ENCODE data around the gene KRR1. TPM values are rescaled to one million over a fixed set of nuclear protein-coding genes. Genes with fewer than 3 reads are reported as not detected.
"Not testable (repeated sequence)": the region's sequence is repeated elsewhere in the genome, so short reads cannot be mapped to it uniquely, and the experiment has no call there.

The KRR1 gene
- total RNA-seq, 2 experiments from 2014 or later = 71.0 to 73.1 TPM

DNA sequence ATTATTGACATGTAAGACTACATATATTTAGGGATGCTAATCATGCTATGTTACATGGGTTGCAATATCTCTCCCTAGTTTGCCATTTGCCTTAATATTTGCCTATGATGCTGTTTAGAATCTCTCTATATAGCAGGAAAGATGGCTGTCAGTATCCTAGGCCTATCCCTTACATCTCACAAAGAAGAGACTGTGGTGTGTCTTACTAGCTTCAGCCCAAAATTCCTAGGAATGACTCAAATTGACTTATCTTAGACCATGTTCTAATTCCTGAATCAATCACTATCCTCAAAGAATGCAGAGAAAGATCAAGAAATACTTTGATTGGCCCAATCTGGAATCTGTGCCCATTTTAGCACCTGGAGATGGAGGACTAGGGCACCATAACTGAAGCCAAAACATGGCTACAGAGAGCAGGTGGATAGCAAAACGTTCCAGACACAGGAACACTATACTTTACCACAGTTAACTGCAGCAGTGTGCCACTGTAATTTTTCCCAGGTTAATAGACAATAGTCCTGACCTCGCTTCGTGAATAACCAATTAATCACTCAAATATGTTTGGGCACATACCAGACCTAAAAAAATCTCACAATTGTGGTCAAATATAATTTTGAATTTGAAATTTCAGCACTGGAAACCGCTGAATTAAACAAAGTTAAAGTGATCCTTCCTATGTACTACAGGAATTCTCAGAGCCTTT is 63.6 kb downstream of the KRR1 start:
- no peaks in the 10 kb centered on the region for H3K4me1 Mint-ChIP-seq (ENCODE audit: low read depth)
- ChIA-PET POLR2A (no interaction called here), CTCF (no interaction called here)
- no peak for ATAC-seq
- no peak overlapping the region for H3K4me3 Mint-ChIP-seq
- DNase-seq = no peak
- peaks cover 6% of the 10 kb centered on the region for H3K27me3 Mint-ChIP-seq (ENCODE audit: low read depth)
- no peaks in the 10 kb centered on the region for H3K36me3 Mint-ChIP-seq (ENCODE audit: low read depth)
- H3K27ac Mint-ChIP-seq = no peak overlapping the region
- no peaks in the 10 kb centered on the region for H3K9me3 Mint-ChIP-seq (ENCODE audit: insufficient read depth)

DNA sequence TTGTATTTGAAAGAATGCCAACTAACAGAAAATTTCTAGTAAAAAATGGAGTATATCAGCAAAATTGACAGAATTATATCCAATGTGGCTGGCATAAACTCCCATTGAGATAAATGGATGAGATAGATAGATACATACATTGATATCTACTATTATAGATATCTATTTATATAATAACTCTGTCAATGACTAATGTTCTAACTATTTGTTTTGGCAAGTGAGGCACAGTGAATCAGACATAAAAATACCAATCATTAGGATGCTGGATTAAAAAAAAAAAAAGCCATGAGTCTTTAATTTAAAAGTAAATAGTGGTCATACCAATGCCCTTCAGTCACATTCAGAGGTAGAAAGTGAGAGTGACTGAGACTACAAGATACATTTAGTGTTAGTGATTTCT is 64.6 kb downstream of the KRR1 start:
- Mint-ChIP-seq H3K4me1 (ENCODE audit: low read depth) (no peaks in the 10 kb centered on the region), H3K36me3 (ENCODE audit: low read depth) (no peaks in the 10 kb centered on the region), H3K27me3 (ENCODE audit: low read depth) (peaks cover 6% of the 10 kb centered on the region), H3K9me3 (ENCODE audit: insufficient read depth) (no peaks in the 10 kb centered on the region), H3K4me3 (no peak overlapping the region), H3K27ac (no peak overlapping the region)
- ATAC-seq (no peak), DNase-seq (no peak)
- ChIA-PET POLR2A (no interaction called here), CTCF (interaction anchor here (1.3 kb wide), 2 partner anchors 9 to 37 kb away, joined by 3 to 5 read pairs; no protein-coding TSS in a partner anchor)

DNA sequence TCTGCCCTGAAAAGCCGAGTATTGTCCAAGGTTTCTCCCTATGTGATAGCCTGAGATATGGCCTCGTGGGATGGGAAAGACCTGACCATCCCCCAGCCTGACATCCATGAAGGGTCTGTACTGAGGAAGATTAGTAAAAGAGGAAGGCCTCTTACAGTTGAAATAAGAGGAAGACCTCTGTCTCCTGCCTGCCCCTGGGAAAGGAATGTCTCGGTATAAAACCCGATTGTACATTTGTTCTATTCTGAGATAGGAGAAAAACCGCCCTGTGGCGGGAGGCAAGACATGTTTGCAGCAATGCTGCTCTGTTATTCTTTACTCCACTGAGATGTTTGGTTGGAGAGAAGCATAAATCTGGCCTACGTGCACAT is 66.3 kb downstream of the KRR1 start:
- H3K4me3 Mint-ChIP-seq; H3K9me3 Mint-ChIP-seq (ENCODE audit: insufficient read depth); ATAC-seq; DNase-seq; H3K27ac Mint-ChIP-seq; H3K27me3 Mint-ChIP-seq (ENCODE audit: low read depth); POLR2A ChIA-PET; H3K4me1 Mint-ChIP-seq (ENCODE audit: low read depth); H3K36me3 Mint-ChIP-seq (ENCODE audit: low read depth): not testable (repeated sequence)
- CTCF ChIA-PET = interaction anchor here (1.0 kb wide), 1 partner anchor 442 kb away, joined by 3 read pairs; no protein-coding TSS in a partner anchor

DNA sequence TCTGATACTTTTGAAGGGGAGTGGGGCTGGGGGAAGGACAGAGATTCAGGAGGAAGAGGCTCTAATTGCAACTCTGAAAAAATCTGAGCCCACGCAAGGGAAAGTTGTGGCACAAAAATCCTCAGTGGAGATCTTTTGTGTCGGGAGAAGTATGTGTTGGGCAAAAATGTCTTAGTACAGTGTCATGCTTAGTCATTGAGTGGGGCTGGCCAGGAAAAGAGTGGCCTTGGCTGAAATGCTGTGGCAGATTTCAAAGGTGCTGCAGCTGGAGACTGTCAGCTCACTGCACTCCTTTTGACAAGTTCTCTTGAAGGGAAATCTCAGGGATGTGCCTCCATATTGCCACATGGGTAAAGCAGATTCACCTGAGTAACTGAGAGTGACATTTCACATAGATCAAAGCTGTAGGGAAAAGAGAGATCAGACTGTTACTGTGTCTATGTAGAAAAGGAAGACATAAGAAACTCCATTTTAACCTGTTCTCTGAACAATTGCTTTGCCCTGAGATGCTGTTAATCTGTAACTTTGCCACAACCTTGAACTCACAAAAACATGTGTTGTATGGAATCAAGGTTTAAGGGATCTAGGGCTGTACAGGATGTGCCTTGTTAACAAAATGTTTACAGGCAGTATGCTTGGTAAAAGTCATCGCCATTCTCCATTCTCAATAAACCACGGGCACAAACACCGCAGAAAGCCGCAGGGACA is 66.8 kb downstream of the KRR1 start:
- no peak for DNase-seq

DNA sequence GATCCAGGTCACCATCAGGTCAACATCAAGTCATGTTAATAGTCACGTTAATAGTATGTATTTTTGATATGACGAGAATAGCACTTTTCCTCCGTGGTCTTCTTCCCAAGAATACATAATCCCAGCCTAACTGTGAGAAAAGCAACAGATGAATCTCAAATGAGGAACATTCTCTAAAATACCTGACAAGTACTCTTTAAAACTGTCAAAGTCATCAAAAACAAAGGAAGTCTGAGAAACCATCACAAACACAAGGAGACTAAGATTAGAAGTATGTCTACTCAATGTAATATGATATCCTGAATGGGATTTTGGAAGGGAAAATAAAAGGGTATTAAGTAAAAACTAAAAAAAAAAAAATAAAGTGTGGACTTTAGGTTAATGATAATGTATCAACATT is 67.7 kb downstream of the KRR1 start:
- ChIA-PET POLR2A (no interaction called here), CTCF (no interaction called here)
- DNase-seq = no peak
- Mint-ChIP-seq H3K9me3 (ENCODE audit: insufficient read depth) (no peaks in the 10 kb centered on the region), H3K4me1 (ENCODE audit: low read depth) (peaks cover 3% of the 10 kb centered on the region), H3K4me3 (no peak overlapping the region), H3K27me3 (ENCODE audit: low read depth) (peaks cover 5% of the 10 kb centered on the region), H3K36me3 (ENCODE audit: low read depth) (peaks cover 4% of the 10 kb centered on the region), H3K27ac (no peak overlapping the region)
- ATAC-seq = no peak

More for the DNA sequence above, 66.8 kb downstream of the KRR1 start:
- H3K27me3 Mint-ChIP-seq (ENCODE audit: low read depth) = peaks cover 5% of the 10 kb centered on the region
- no peaks in the 10 kb centered on the region for H3K9me3 Mint-ChIP-seq (ENCODE audit: insufficient read depth)
- no peak overlapping the region for H3K27ac Mint-ChIP-seq
- peaks cover 4% of the 10 kb centered on the region for H3K36me3 Mint-ChIP-seq (ENCODE audit: low read depth)
- CTCF ChIA-PET = no interaction called here
- H3K4me3 Mint-ChIP-seq = no peak overlapping the region
- POLR2A ChIA-PET = no interaction called here
- no peaks in the 10 kb centered on the region for H3K4me1 Mint-ChIP-seq (ENCODE audit: low read depth)
- ATAC-seq = no peak

DNA sequence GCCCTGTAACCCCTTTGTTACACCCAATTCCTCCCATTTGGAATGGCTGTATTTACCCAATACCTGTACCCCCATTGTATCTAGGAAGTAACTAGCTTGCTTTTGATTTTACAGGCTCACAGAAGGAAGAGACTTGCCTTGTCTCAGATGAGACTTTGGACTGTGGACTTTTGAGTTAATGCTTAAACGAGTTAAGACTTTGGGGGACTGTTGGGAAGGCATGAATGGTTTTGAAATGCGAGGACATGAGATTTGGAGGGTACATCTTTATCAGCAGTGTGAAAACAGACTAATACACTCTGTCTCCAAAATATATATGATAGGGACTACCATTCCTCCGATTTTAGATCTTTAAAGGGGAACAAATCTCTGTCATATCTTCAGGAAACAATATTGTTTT is 69.0 kb downstream of the KRR1 start:
- CTCF ChIA-PET = interaction anchor here (1.3 to 1.4 kb wide), 2 partner anchors 41 to 43 kb away, joined by 4 to 5 read pairs; no protein-coding TSS in a partner anchor
- not testable (repeated sequence) for H3K4me3 Mint-ChIP-seq; H3K27me3 Mint-ChIP-seq (ENCODE audit: low read depth); ATAC-seq; H3K36me3 Mint-ChIP-seq (ENCODE audit: low read depth); H3K27ac Mint-ChIP-seq; H3K9me3 Mint-ChIP-seq (ENCODE audit: insufficient read depth); DNase-seq
- peaks cover 14% of the 10 kb centered on the region for H3K4me1 Mint-ChIP-seq (ENCODE audit: low read depth)
- POLR2A ChIA-PET = interaction anchor here (0.6 kb wide), 1 partner anchor 1163 kb away, joined by 5 read pairs; no protein-coding TSS in a partner anchor

DNA sequence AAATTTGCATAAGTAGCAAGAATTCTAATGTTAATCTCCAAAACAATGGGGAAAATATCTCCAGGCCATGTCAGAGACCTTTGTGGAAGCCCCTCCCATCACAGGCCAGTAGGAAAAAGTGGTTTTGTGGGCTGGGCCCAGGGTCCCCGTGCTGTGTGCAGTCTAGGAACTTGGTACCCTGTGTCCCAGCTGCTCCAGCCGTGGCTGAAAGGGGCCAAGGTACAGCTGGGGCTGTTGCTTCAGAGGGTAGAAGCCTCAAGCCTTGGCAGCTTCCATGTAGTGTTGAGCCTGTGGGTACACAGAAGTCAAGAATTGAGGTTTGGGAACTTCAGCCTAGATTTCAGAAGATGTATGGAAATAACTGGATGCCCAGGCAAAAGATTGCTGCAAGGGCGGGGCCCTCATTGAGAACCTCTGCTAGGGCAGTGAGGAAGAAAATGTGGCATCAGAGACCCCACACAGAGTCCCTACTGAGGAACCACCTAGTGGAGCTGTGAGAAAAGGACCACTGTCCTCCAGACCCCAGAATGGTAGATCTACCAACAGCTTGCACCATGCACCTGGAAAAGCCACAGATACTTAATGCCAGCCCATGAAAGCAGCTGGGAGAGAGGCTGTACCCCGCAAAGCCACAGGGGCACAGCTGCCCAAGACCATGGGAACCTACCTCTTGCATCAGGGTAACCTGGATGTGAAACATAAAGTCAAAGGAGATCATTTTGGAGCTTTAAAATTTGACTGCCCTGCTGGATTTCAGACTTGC is 69.5 kb downstream of the KRR1 start:
- peaks cover 14% of the 10 kb centered on the region for H3K4me1 Mint-ChIP-seq (ENCODE audit: low read depth)
- ATAC-seq; H3K27me3 Mint-ChIP-seq (ENCODE audit: low read depth); H3K4me3 Mint-ChIP-seq; DNase-seq; H3K27ac Mint-ChIP-seq; H3K36me3 Mint-ChIP-seq (ENCODE audit: low read depth); H3K9me3 Mint-ChIP-seq (ENCODE audit: insufficient read depth); POLR2A ChIA-PET: not testable (repeated sequence)
- CTCF ChIA-PET = interaction anchor here (1.3 to 1.4 kb wide), 2 partner anchors 41 to 43 kb away, joined by 4 to 5 read pairs; no protein-coding TSS in a partner anchor

Other genes starting within 250 kb of the KRR1 start
- gene CAPS2, start 181.3 kb downstream of the KRR1 start, total RNA-seq = 1 to 10 TPM; 3.1 to 4.1 TPM
- gene GLIPR1L1, start 176.9 kb downstream of the KRR1 start, total RNA-seq = not detected
- gene GLIPR1L2, start 120.5 kb downstream of the KRR1 start, total RNA-seq = not detected
- gene GLIPR1, start 30.9 kb downstream of the KRR1 start, total RNA-seq = 10 to 100 TPM; 30.5 to 33.0 TPM

Measured in activated CD8-positive, alpha-beta T cell treated with anti-CD3 and anti-CD28 coated beads, Interleukin-2, amount 10 ng/mL, durations not matched to agents 7 days and 5 days (primary cell).